PC-3 (cell line): Measurements from ENCODE around the gene LRRC42. TPM values are rescaled to one million over a fixed set of nuclear protein-coding genes. Genes with fewer than 3 reads are reported as not detected.

Experiments
- ATAC-seq: fragments of 200-7000 bp; cut with Tn5 transposase; 2 replicates; pipeline ENCODE4 v1.9.1; 2020; ENCODE audit warnings: mild to moderate bottlenecking, moderate library complexity
- BruUV-seq: library from RNA; stranded (reverse); fragments of 400-500 nt; replicated peaks from 2 replicates; lab custom pipeline; 2021; lab: Mats Ljungman, UMichigan
- CTCF ChIA-PET: fragments of 300-600 bp; sonication (Branson Sonifier 250); formaldehyde crosslinking; loops from one replicate; lab custom pipeline; 2022; ENCODE audit warnings: antibody characterized with exemption; lab: Charles Lee
- POLR2A ChIA-PET: fragments of 300-600 bp; sonication (Branson Sonifier 250); formaldehyde crosslinking; loops from one replicate; lab custom pipeline; 2022; ENCODE audit warnings: antibody characterized with exemption; ENCODE audit not compliant: unreplicated experiment; lab: Charles Lee
- DNase-seq: peaks from one replicate; pipeline ENCODE4 v3.0.0-alpha.2; 2015
- H2AFZ ChIP-seq: fragments of 300-600 bp; sonication (generic); 2 replicates; pipeline ENCODE4 v1.6.0; 2016; ENCODE audit warnings: antibody characterized with exemption, low read length
- H3F3A ChIP-seq: fragments of 300-600 bp; sonication (generic); one replicate; pipeline ENCODE4 v1.6.0; 2017; ENCODE audit warnings: antibody characterized with exemption, low read length, control low read depth, mild to moderate bottlenecking; ENCODE audit not compliant: unreplicated experiment
- H3K27ac ChIP-seq: fragments of 300-600 bp; sonication (generic); 2 replicates; pipeline ENCODE4 v1.5.1; 2016; ENCODE audit warnings: mild to moderate bottlenecking, low read length
- H3K27me3 ChIP-seq: fragments of 300-600 bp; sonication (generic); 2 replicates; pipeline ENCODE4 v1.6.1; 2016; ENCODE audit warnings: low read length, mixed read lengths
- H3K36me3 ChIP-seq: fragments of 300-600 bp; sonication (generic); 2 replicates; pipeline ENCODE4 v1.6.1; 2016; ENCODE audit warnings: low read depth, mixed run types, low read length, mixed read lengths
- H3K4me1 ChIP-seq: fragments of 300-600 bp; sonication (generic); 2 replicates; pipeline ENCODE4 v1.5.1; 2016; ENCODE audit warnings: low read length; ENCODE audit not compliant: insufficient read depth
- H3K4me2 ChIP-seq: fragments of 300-600 bp; sonication (generic); 2 replicates; pipeline ENCODE4 v1.6.0; 2016; ENCODE audit warnings: low read length
- H3K4me3 ChIP-seq: fragments of 300-600 bp; sonication (generic); 2 replicates; pipeline ENCODE4 v1.5.1; 2016; ENCODE audit warnings: mild to moderate bottlenecking, low read length, mixed read lengths
- H3K79me2 ChIP-seq: fragments of 300-600 bp; sonication (generic); 2 replicates; pipeline ENCODE4 v1.6.1; 2017; ENCODE audit warnings: low read length, mixed read lengths
- H3K9ac ChIP-seq: fragments of 300-600 bp; sonication (generic); 2 replicates; pipeline ENCODE4 v1.6.0; 2016; ENCODE audit warnings: mild to moderate bottlenecking, low read length
- H3K9me2 ChIP-seq: fragments of 300-600 bp; sonication (generic); replicated peaks from 2 replicates; pipeline ENCODE4 v1.6.1; 2016; ENCODE audit warnings: mixed run types, low read length, mixed read lengths
- H3K9me3 ChIP-seq: fragments of 300-600 bp; sonication (generic); 2 replicates; pipeline ENCODE4 v1.6.1; 2016; ENCODE audit warnings: low read length, mixed read lengths
- H4K20me1 ChIP-seq: fragments of 300-600 bp; sonication (generic); 2 replicates; pipeline ENCODE4 v1.6.1; 2016; ENCODE audit warnings: low read length, mixed read lengths
- CTCF ChIP-seq: fragments of 300-600 bp; sonication (generic); conservative IDR thresholded peaks from 2 replicates; pipeline ENCODE4 v1.5.1; 2017; ENCODE audit warnings: antibody characterized with exemption, low read depth, mild to moderate bottlenecking, low read length
- EZH2 ChIP-seq: fragments of 300-600 bp; sonication (generic); IDR thresholded peaks from one replicate; pipeline ENCODE4 v1.6.1; 2017; ENCODE audit warnings: antibody characterized with exemption, mild to moderate bottlenecking, low read length; ENCODE audit not compliant: unreplicated experiment
- EZH2phosphoT487 ChIP-seq: fragments of 300-600 bp; sonication (generic); IDR thresholded peaks from 2 replicates; pipeline ENCODE4 v1.6.1; 2018; ENCODE audit warnings: mild to moderate bottlenecking, antibody characterized with exemption, low read length, borderline replicate concordance
- intact Hi-C: fragments of 100-400 bp; cut with micrococcal nuclease; formaldehyde crosslinking; loops from 2 replicates; pipeline ENCODE4 v1.9.0; 2023
- total RNA-seq: library from RNA; depleted of rRNA; stranded (reverse); fragments of >200 nt; gene quantifications from 2 replicates; pipeline ENCODE4 v1.2.3, GENCODE V29; 2014

LRRC42 gene
- total RNA-seq, 1 experiment from 2014 or later: 27.3 TPM

DNA sequence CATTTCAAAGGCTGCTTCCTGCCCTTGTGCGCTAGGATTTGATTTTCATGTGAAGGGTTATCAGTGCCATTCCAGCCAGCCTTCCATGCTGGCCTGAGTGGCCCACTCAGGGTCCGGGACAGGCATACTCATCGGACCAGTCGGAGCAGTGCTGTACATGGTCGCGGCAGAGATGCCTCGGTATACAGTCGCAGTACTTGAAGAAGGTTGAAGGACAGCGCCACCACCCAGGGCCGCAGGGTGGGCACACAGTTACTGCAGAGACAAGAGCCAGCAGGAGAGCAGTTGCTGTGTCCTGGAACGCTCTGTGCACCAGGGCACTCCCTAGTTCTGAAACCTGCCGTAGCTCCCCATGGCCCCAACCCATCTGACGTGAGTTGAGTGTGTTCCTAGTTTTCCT is 62.7 kb downstream of the LRRC42 start:
- no peaks in the 10 kb centered on the region for H4K20me1 ChIP-seq
- ChIA-PET CTCF (no interaction called here), POLR2A (no interaction called here)
- no peaks in the 10 kb centered on the region for H3K4me1 ChIP-seq
- no peaks in the 10 kb centered on the region for H3K9me3 ChIP-seq
- ATAC-seq: no peak
- no peak overlapping the region for H3K27ac ChIP-seq
- intact Hi-C loops: no loop called here
- H3K9ac ChIP-seq: no peak overlapping the region
- no peaks in the 10 kb centered on the region for H3F3A ChIP-seq
- DNase-seq: no peak
- no peak overlapping the region for H3K4me3 ChIP-seq
- H3K79me2 ChIP-seq: no peaks in the 10 kb centered on the region
- no peak overlapping the region for H2AFZ ChIP-seq
- TF ChIP-seq CTCF (no peak), EZH2 (no peak), EZH2phosphoT487 (no peak)
- no TSS peak for BruUV-seq
- no peak overlapping the region for H3K4me2 ChIP-seq
- H3K9me2 ChIP-seq: no peaks in the 10 kb centered on the region
- no peaks in the 10 kb centered on the region for H3K36me3 ChIP-seq
- H3K27me3 ChIP-seq: no peaks in the 10 kb centered on the region

DNA sequence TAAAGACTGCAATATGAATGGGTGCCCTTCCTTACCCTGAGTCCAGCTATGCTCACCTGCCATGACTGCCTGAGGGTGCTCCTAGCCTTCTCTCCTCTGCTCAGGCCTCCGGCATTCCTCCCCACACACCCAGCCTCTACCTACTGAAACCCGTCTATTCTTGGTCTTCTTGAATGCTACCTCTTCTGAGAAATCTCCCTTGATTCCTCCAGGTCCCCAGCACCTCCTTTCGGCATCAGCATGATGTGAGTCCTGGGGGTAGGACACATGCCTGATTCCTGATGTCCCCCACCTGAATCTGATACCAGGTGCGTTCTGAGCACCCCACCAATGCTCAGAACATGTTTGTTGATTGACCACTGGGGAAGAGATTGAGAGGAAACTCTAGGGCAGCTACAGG is 63.3 kb downstream of the LRRC42 start:
- no peaks in the 10 kb centered on the region for H3K9me2 ChIP-seq
- no peak overlapping the region for H3K4me2 ChIP-seq
- no peak overlapping the region for H2AFZ ChIP-seq
- no peaks in the 10 kb centered on the region for H3K79me2 ChIP-seq
- H3K27me3 ChIP-seq: no peaks in the 10 kb centered on the region
- BruUV-seq: no TSS peak
- no peaks in the 10 kb centered on the region for H4K20me1 ChIP-seq
- intact Hi-C loops: no loop called here
- TF ChIP-seq EZH2: no peak
- TF ChIP-seq CTCF: no peak
- TF ChIP-seq EZH2phosphoT487: no peak
- H3K27ac ChIP-seq: no peak overlapping the region
- H3K4me1 ChIP-seq: no peaks in the 10 kb centered on the region
- CTCF ChIA-PET: no interaction called here
- no peaks in the 10 kb centered on the region for H3F3A ChIP-seq
- no peak overlapping the region for H3K9ac ChIP-seq
- ATAC-seq (no peak), DNase-seq (no peak)
- no peaks in the 10 kb centered on the region for H3K36me3 ChIP-seq
- no peaks in the 10 kb centered on the region for H3K9me3 ChIP-seq
- POLR2A ChIA-PET: no interaction called here
- no peak overlapping the region for H3K4me3 ChIP-seq

DNA sequence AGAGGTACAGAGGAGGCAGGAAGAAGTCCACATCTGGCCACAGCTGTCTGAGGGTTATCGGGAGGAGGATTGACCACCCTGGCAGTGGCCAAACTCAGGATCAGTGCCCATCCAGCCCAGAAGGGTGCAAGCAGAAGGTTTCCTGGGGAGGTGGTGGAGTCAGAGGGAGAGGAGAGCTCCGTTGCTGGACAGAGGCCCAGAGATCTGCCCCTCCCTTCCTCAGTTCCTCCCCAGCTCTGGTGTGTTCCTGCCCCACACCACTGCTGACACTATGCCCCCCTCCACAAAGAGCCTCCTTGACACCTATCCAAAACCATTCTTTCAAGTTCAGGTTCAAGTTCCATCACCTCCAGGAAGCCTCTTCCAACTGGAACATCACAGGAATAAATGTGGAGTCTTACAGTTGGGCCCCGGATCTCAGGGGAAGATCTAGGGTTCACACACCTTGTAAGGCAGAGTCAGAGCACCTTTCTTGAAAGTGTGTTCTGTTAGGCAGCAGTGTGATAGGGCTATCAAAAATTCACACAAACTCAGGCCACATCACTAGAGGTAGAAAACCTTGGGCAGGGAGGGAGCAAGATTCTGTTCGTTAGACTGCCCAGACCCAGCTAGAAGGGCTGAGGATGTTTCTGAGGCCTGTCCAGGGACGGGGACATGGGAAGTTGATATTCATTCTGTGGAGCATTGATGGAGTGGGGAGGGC is 64.4 kb downstream of the LRRC42 start:
- DNase-seq (no peak), ATAC-seq (no peak)
- no peak overlapping the region for H3K4me3 ChIP-seq
- H3K9me2 ChIP-seq: no peaks in the 10 kb centered on the region
- H3K36me3 ChIP-seq: no peaks in the 10 kb centered on the region
- H3K4me1 ChIP-seq: no peaks in the 10 kb centered on the region; the same call in none of the 2 replicates
- no peak overlapping the region for H2AFZ ChIP-seq
- H3F3A ChIP-seq: no peaks in the 10 kb centered on the region
- no peak overlapping the region for H3K4me2 ChIP-seq
- POLR2A ChIA-PET: no interaction called here
- intact Hi-C loops: no loop called here
- TF ChIP-seq EZH2: no peak
- TF ChIP-seq EZH2phosphoT487: no peak
- no peak for TF ChIP-seq CTCF
- no peaks in the 10 kb centered on the region for H4K20me1 ChIP-seq
- CTCF ChIA-PET: no interaction called here
- BruUV-seq: no TSS peak
- no peaks in the 10 kb centered on the region for H3K9me3 ChIP-seq
- no peaks in the 10 kb centered on the region for H3K27me3 ChIP-seq
- H3K79me2 ChIP-seq: no peaks in the 10 kb centered on the region
- H3K27ac ChIP-seq: no peak overlapping the region
- no peak overlapping the region for H3K9ac ChIP-seq
